HG03095 (cell line): Measurements from ENCODE around the gene NOS1.
"Not testable (repeated sequence)": the region's sequence is repeated elsewhere in the genome, so short reads cannot be mapped to it uniquely, and the experiment has no call there.

Experiments used
- ATAC-seq: cut with Tn5 transposase; IDR thresholded peaks from one replicate; pipeline ENCODE4 v1.9.1; 2021; ENCODE audit warnings: moderate library complexity; ENCODE audit not compliant: unreplicated experiment

The NOS1 gene

DNA sequence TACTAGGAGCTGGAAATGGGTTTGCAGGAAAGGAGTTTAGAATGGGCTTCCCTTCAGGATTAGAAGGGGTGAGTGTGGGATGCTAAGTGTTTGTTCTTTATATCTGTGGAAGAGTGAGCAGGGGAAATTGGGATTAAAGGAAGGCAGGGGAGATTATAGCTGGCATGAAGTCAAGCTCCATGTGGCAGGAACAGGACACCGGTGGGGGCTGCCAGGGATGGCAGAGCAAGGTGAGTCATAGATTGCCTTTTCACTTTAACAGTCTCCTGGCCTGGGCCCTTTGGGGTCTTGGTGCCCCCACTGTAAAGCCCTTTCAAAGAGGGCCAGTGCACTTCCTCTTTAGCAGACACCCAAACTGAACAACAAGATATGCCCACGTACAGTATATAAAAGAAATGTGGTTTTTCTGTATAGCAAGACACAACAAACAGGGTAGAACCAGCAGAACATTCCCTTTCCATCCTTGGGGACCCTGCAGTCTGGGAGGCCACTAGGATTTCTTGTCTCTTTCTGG, 148.1 kb downstream of the NOS1 start:
- no peak for ATAC-seq

DNA sequence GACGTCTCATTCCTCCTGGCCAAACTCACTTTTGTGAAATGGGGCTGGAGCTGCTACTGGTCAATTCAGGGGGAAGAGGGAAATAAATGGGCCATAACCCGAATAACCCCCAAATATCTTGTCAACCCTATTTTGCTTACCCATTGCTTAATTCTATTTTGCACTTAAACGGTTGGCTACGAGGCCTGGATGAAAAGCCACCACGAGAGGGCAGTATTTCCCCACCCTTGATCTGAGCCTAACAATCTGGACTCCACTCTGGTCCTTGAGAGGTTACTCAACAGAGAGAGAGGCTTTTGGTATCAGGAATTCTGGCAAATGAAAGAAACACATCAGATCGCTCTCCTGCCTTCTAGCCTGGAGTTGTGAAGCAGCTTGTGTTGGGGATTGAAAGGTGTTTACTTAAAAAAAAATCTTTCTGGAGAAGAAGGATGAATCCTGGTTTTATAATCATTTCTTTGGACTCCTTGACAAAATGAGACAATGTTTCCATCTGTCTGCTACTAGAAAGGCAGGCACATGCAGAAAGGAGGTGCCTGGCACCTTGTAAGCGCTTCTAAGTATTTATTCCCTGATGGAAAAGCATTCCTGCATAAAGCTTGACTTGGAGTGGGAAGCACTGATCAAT, 148.7 kb downstream of the NOS1 start:
- no peak for ATAC-seq

DNA sequence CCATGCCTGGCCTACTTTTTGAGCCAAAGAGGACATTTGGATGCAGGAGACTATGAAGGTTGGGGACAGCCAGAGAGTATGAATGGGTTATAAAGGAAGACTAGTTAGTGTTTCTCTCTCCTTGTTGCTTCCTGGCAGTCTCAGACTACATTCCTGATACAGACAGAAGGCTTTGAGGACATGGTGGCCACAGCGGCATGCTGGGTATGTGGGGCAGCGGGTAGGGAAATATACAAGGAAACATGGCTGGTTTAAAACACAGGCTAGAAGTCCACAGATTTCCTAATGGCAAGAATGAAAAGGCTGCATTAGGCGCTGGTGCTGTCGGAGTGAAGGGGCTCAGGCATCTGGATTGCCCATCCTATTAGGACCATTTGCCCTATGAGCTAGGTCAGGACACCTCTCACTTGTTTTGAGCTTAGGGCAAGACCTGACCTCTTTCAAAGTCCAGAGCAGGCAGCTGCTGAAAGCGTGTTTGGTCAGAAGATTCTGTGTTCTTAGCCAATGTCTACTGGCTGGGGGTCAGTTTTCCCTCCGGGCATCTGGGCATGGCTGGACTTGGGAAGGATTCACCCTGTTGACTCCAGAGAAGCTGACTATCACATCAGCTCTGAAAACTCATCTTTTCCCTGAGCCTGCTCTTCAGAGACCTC, 151.0 kb downstream of the NOS1 start:
- no peak for ATAC-seq

- no peak for ATAC-seq
Measured at GRCh38 chr12:117209626-117210025, 151.8 kb downstream of the NOS1 start.

DNA sequence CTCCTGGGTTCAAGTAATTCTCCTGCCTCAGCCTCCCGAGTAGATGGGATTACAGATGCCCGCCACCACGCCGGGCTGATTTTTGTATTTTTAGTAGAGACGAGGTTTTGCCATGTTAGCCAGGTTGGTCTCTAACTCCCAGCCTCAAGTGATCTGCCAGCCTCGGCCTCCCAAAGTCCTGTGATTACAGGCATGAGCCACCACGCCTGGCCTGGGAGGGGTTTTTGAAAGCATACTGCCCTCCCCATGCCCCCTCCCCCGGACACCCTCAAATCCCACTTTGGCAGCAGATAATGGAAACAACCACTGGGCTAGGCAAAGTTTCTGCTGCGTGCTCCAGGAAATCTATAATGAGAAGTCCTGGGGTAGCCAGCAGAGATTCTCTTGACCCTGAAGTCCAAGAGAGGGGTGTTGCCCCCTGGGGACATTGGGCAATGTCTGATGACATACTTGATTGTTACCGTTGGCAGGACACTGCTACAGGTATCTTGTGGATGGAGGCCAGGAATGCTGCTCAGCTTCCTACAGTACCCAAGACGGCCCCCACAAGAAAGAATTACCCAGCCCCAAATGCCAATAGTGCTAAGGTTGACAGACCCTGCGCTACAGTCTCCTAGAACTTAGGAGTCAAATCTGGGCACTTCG, 152.5 kb downstream of the NOS1 start:
- no peak for ATAC-seq

DNA sequence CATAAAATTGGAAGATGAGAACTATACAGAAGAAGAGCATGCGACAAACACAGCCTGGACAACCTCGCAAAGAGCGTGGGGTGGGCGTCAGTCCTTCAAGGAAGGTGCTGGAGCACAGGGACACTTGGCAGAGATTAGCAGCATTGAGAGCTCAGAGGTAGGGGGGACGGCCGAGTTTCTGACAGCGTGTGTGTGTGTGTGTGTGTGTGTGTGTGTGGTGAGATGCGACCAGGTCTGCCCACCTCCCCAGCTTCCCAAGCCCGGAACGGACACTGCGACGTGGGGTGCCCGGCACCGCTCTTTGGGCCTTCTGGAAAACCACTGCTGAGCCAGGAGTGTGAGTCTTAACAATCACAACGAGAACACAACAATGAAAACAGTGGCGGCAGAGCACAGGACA, 153.2 kb downstream of the NOS1 start:
- no peak for ATAC-seq

DNA sequence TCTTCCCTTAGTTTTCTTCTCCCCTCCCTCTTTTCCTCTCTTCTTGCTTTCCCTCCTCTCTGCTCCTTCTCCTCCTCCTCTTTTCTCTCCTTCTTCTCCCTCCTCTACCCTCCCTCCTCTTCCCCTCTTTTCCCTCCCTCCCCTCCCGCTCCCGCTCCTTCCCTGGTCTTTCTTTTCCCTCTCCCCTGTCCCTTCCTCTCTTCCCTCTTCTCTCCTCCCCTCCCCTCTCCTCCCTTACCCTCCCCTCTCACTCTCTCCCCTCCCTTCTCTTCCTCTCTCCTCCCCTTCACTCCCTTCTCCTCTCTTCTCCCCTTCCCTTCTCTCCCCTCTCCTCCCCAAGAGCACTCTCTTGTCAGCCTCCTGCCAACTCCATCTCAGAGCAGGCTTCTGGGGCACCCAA, 153.8 kb downstream of the NOS1 start:
- no peak for ATAC-seq

DNA sequence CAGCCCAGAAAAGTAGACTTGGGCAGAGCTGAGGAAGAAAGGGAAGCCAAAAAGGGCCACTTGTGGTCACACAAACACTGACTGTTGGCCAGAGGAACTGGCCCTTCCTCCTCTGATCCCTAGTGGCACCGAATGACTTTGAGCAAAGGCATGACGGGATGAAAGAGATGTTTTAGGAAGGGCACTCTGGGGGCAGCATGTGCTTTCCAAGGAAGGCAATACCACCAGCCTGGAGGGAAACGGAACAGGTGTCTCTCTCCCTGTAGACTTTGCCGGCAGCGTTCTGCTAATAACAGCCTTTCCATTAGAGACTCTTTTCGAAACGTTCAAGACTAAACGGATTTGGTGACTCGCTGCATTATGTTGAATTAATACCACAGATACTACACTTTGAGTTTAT, 158.9 kb downstream of the NOS1 start:
- ATAC-seq: no peak

DNA sequence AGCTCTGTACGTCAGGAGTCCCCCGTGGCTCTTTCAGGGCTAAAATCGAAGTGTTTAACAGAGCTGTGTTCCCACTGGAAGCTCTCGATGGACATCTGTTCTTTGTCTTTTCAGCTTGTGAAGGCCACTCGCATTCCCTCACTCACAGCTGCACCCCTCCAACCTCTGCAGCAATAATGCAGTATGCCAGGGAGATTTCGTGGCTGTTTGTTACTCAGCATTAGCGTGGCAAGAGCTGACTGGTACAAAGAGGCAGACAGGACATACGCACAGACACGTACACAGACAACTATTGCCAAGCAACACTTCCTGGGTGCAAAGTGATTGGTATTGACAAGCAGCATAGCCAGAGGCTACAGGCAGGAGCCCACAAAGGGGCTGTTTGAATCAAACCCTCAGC, 159.4 kb downstream of the NOS1 start:
- no peak for ATAC-seq

- ATAC-seq: not testable (repeated sequence)
Measured at GRCh38 chr12:117199956-117200744, 161.3 kb downstream of the NOS1 start.

GRCh38 chr12:117196334-117196733, 165.1 kb downstream of the NOS1 start:
- ATAC-seq: not testable (repeated sequence)

- ATAC-seq: not testable (repeated sequence)
Measured at GRCh38 chr12:117195027-117195426, 166.4 kb downstream of the NOS1 start.

DNA sequence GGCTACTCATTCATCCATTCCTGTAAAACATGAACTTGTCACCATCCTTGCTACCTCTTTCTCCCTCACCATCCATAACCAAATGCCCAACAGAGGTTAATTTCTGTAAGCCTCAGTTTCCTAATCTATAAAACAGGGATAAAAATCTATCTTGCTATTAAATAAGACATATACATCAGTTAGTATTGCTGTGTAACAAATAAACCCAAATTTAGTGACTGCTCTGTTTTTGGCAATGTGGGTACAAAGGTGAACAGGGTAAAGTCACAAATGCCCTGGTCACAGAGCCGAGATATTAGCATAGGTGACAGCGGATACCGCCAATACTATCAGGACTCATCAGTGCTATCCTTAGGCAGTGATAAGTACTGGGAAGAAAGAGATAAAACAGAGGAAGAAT, 167.5 kb downstream of the NOS1 start:
- ATAC-seq: no peak

DNA sequence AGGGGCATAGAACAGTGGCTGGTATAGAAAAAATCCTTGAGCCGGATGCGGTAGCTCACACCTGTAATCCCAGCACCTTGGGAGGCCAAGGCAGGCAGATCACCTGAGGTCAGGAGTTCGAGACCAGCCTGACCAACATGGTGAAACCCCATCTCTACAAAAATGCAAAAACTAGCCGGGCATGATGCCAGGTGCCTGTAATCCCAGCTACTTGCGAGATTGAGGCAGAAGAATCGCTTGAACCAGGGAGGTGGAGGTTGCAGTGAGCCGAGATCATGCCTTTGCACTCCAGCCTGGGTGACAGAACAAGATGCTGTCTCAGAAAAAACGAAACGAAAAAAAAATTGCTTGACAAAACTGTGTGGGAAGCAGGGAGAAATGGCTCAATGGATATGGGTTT, 168.8 kb downstream of the NOS1 start:
- not testable (repeated sequence) for ATAC-seq

DNA sequence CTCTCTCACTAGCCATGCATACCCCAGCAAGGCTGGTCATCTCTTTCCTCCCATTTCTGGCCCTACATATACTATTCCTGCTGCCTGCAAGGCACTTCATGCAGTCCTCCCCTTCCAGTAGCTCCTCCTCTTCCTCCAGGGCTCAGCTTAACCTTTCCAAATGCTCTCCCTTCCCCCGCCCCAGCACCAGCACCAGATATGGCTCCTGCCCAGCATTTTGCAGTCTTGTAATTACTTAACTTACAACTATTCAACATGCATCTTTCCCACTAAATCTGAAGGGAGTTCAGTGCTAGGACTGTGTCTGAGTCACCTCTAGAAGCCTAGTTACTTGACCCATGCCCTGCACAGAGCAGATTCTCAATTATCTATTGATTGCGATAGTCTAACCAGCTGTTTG, 169.4 kb downstream of the NOS1 start:
- no peak for ATAC-seq

- peak; percentile 96 for ATAC-seq
Measured at GRCh38 chr12:117190210-117190781, 171.1 kb downstream of the NOS1 start, which contains the start of gene FBXO21. Gene FBXO21 (minus strand): TSS chr12:117190470. CDS start chr12:117190456, 14 bp downstream.

- ATAC-seq: peak; percentile 37
Measured at GRCh38 chr12:117189725-117190209, 171.7 kb downstream of the NOS1 start.

- ATAC-seq: no peak
Measured at GRCh38 chr12:117188961-117189724, 172.3 kb downstream of the NOS1 start.

DNA sequence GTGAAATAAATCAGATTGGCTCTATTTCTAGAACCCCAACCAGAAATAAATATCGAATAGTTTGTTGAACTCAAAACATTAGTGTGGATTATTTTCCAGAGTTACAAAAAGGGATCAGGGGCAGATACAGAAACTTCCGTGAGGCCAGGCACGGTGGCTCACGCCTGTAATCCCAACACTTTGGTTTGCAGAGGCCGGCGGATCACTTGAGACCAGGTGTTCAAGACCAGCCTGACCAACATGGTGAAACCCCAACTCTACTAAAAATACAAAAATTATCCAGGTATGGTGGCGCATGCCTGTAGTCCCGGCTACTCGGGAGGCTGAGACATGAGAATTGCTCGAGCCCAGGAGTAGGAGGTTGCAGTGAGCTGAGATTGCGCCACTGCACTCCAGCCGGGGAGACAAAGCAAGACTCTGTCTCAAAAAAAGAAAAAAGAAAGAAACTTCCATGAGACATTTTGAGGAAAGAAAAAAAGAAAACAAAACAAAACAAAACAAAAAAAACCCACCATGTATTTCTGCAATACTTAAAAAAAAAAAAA, 173.2 kb downstream of the NOS1 start:
- ATAC-seq: no peak

- ATAC-seq: no peak
Measured at GRCh38 chr12:117187421-117187820, 174.0 kb downstream of the NOS1 start.
